Endothelial cell of hepatic sinusoid (primary cell): Measurements from ENCODE around the gene SHC2.
"Not testable (repeated sequence)": the region's sequence is repeated elsewhere in the genome, so short reads cannot be mapped to it uniquely, and the experiment has no call there.

ENCODE experiments used
- in situ Hi-C: cut with HindIII; loops from 2 replicates; pipeline ENCODE4 v1.10.0; 2017; ENCODE audit warnings: low sequenced_read_pairs

SHC2 gene

GRCh38 chr19:425056-425455 lies 35.8 kb downstream of the SHC2 start:
- in situ Hi-C loops, result no loop called here

GRCh38 chr19:424546-424945 lies 36.3 kb downstream of the SHC2 start:
- in situ Hi-C loops, result no loop called here

GRCh38 chr19:423691-424466 lies 37.0 kb downstream of the SHC2 start:
- in situ Hi-C loops, result no loop called here

- in situ Hi-C loops, result not testable (repeated sequence)
These were observed 38.0 kb downstream of the SHC2 start for GRCh38 chr19:422917-423226.

GRCh38 chr19:422213-422916 lies 38.5 kb downstream of the SHC2 start:
- in situ Hi-C loops, result no loop called here

GRCh38 chr19:419721-420515 lies 40.9 kb downstream of the SHC2 start:
- in situ Hi-C loops, result no loop called here

GRCh38 chr19:418761-419671 lies 41.8 kb downstream of the SHC2 start:
- in situ Hi-C loops, result no loop called here

- in situ Hi-C loops, result no loop called here
These were observed 44.4 kb downstream of the SHC2 start for GRCh38 chr19:416416-416815.

- in situ Hi-C loops, result no loop called here
These were observed 45.5 kb downstream of the SHC2 start for GRCh38 chr19:415292-415691.

GRCh38 chr19:413756-414420 lies 46.9 kb downstream of the SHC2 start:
- in situ Hi-C loops, result no loop called here

- in situ Hi-C loops, result no loop called here
These were observed 48.2 kb downstream of the SHC2 start for GRCh38 chr19:412356-413355.

- in situ Hi-C loops, result no loop called here
These were observed 49.0 kb downstream of the SHC2 start for GRCh38 chr19:411723-412355.

- in situ Hi-C loops, result not testable (repeated sequence)
These were observed 49.6 kb downstream of the SHC2 start for GRCh38 chr19:411121-411722.

- in situ Hi-C loops, result no loop called here
These were observed 50.5 kb downstream of the SHC2 start for GRCh38 chr19:410243-410781.

GRCh38 chr19:409516-410242 lies 51.2 kb downstream of the SHC2 start:
- in situ Hi-C loops, result no loop called here

- in situ Hi-C loops, result no loop called here
These were observed 51.8 kb downstream of the SHC2 start, which contains the start of gene C2CD4C for GRCh38 chr19:408902-409515. Gene C2CD4C, minus strand, starts transcription at chr19:409147. Its CDS starts 786 bp downstream, at chr19:408361.
